ENCODE measurements around the gene CDPF1. TPM values are rescaled to one million over a fixed set of nuclear protein-coding genes. Genes with fewer than 3 reads are reported as not detected.

Gene CDPF1
- polyA plus RNA-seq, 1 experiment: 12.9 TPM

- H3K27me3 ChIP-seq (ENCODE audit: control insufficient read depth, insufficient read depth, low read length): no peaks in the 10 kb centered on the region
- peaks cover 22% of the 10 kb centered on the region for H3K36me3 ChIP-seq (ENCODE audit: control insufficient read depth, insufficient read depth, low read length)
- no peak overlapping the region for H3K4me3 ChIP-seq (ENCODE audit: low read depth, low read length)
- POLR2A ChIA-PET: no interaction called here
- CTCF ChIA-PET: interaction anchor here (1.3 kb wide), 1 partner anchor 169 kb away, joined by 4 read pairs; no protein-coding TSS in a partner anchor
- TF ChIP-seq CTCF (IDR thresholded peaks at IDR 0.05; ENCODE audit: insufficient read depth, low read depth, low read length): no peak
- no peak for DNase-seq (ENCODE audit: low read depth)
These were observed 41.0 kb upstream of the CDPF1 start for GRCh38 chr22:46290843-46291785.

- no peak for TF ChIP-seq CTCF (IDR thresholded peaks at IDR 0.05; ENCODE audit: insufficient read depth, low read depth, low read length)
- DNase-seq (ENCODE audit: low read depth): no peak
- Histone ChIP-seq H3K36me3 (ENCODE audit: control insufficient read depth, insufficient read depth, low read length) (peaks cover 23% of the 10 kb centered on the region), H3K4me3 (ENCODE audit: low read depth, low read length) (no peak overlapping the region), H3K27me3 (ENCODE audit: control insufficient read depth, insufficient read depth, low read length) (no peaks in the 10 kb centered on the region)
- ChIA-PET CTCF (interaction anchor here (1.3 kb wide), 1 partner anchor 168 kb away, joined by 4 read pairs; no protein-coding TSS in a partner anchor), POLR2A (no interaction called here)
These were observed 40.2 kb upstream of the CDPF1 start for GRCh38 chr22:46290121-46290842.

DNA sequence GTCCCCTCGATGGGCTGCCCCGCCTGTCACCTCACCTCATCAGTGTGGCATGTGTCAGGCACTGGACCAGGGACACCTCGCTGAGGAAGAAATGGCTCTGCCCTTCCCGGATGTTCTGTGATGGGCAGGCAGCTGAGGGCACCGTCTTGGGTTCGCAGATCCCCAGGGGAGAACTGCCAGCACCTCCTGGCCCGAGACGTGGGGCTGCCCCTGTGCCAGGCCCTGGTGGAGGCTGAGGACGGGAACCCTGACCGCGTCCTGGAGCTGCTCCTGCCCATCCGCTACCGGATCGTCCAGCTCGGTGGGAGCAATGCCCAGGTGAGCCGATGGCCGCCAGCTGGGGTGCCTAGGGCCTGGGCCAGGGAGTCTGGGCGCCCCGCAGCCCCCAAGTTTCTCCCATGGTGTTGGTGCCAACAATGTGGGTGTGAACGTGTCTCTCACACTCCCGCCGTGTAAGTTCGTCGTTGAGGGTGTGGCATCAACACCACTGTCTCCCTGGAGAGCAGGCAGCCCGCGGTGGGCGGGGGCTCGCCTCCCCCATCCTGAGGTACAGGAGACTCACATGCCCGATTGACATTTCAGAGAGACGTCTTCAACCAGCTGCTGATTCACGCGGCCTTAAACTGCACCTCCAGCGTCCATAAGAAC lies 39.3 kb upstream of the CDPF1 start:
- DNase-seq (ENCODE audit: low read depth): no peak
- H3K36me3 ChIP-seq (ENCODE audit: control insufficient read depth, insufficient read depth, low read length): peaks cover 26% of the 10 kb centered on the region

DNA sequence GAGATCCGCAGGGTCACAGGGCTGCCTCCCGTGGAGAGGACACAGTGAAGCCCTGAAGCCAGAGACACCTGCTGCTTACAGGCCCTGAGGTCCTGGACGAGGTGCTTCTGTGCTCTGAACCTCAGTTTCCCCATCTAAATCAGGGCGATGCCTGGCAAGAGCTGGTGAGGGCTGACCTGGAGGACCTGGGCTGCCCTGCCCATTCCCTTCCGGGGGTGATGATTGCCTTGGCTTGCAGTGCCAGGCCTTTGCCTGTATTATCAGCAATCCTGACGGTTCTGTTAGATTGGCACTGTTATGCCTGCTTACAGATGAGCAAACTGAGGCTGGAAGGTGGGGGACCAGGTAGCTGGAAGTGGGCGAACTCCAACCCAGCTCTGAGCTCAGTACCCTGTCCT lies 38.8 kb upstream of the CDPF1 start:
- Histone ChIP-seq H3K27me3 (ENCODE audit: control insufficient read depth, insufficient read depth, low read length) (no peaks in the 10 kb centered on the region), H3K4me3 (ENCODE audit: low read depth, low read length) (no peak overlapping the region), H3K36me3 (ENCODE audit: control insufficient read depth, insufficient read depth, low read length) (peaks cover 29% of the 10 kb centered on the region)
- ChIA-PET POLR2A (no interaction called here), CTCF (interaction anchor here (1.0 kb wide), 1 partner anchor 167 kb away, joined by 3 read pairs; no protein-coding TSS in a partner anchor)
- no peak for DNase-seq (ENCODE audit: low read depth)
- no peak for TF ChIP-seq CTCF (IDR thresholded peaks at IDR 0.05; ENCODE audit: insufficient read depth, low read depth, low read length)

More for the DNA sequence above, 39.3 kb upstream of the CDPF1 start:
- no peak for TF ChIP-seq CTCF (IDR thresholded peaks at IDR 0.05; ENCODE audit: insufficient read depth, low read depth, low read length)
- no peak overlapping the region for H3K4me3 ChIP-seq (ENCODE audit: low read depth, low read length)
- POLR2A ChIA-PET: no interaction called here
- H3K27me3 ChIP-seq (ENCODE audit: control insufficient read depth, insufficient read depth, low read length): no peaks in the 10 kb centered on the region
- CTCF ChIA-PET: interaction anchor here (1.0 kb wide), 1 partner anchor 167 kb away, joined by 3 read pairs; no protein-coding TSS in a partner anchor

Data from BJ (cell line).